ACC112 (cell line): ENCODE results near the gene EYA4.

Experiments
- H2AFZ ChIP-seq: fragments of 200-600 bp; sonication (generic); one replicate; pipeline ENCODE4 v1.6.0; 2017; ENCODE audit warnings: antibody characterized with exemption, low read length; ENCODE audit not compliant: unreplicated experiment
- H3K27ac ChIP-seq: fragments of 200-600 bp; sonication (generic); 2 replicates; pipeline ENCODE4 v1.5.1; 2014; ENCODE audit warnings: low read depth, mild to moderate bottlenecking, antibody characterized with exemption, low read length, moderate library complexity
- H3K27me3 ChIP-seq: fragments of 200-600 bp; sonication (generic); 2 replicates; pipeline ENCODE4 v1.6.1; 2014; ENCODE audit warnings: mild to moderate bottlenecking, antibody characterized with exemption, low read length, moderate library complexity, mixed read lengths; ENCODE audit not compliant: insufficient read depth
- H3K36me3 ChIP-seq: fragments of 200-600 bp; sonication (generic); 2 replicates; pipeline ENCODE4 v1.6.1; 2016; ENCODE audit warnings: mild to moderate bottlenecking, antibody characterized with exemption, low read length, moderate library complexity, mixed read lengths; ENCODE audit not compliant: insufficient read depth
- H3K4me1 ChIP-seq: fragments of 200-600 bp; sonication (generic); one replicate; pipeline ENCODE4 v1.6.1; 2016; ENCODE audit warnings: low read length, mixed read lengths; ENCODE audit not compliant: insufficient read depth, unreplicated experiment, control insufficient read depth
- H3K4me3 ChIP-seq: fragments of 200-600 bp; sonication (generic); 2 replicates; pipeline ENCODE4 v1.5.1; 2014; ENCODE audit warnings: mild to moderate bottlenecking, low read depth, low read length
- H3K79me2 ChIP-seq: fragments of 200-600 bp; sonication (generic); one replicate; pipeline ENCODE4 v1.6.0; 2016; ENCODE audit warnings: low read length; ENCODE audit not compliant: control insufficient read depth, unreplicated experiment, insufficient read depth

The EYA4 gene

GRCh38 chr6:133435065-133435728 lies 194.0 kb downstream of the EYA4 start:
- Histone ChIP-seq H3K79me2 (no peaks in the 10 kb centered on the region), H3K27me3 (no peaks in the 10 kb centered on the region), H2AFZ (no peak overlapping the region), H3K4me1 (peaks cover 18% of the 10 kb centered on the region), H3K27ac (no peak overlapping the region), H3K4me3 (no peak overlapping the region), H3K36me3 (no peaks in the 10 kb centered on the region)

DNA sequence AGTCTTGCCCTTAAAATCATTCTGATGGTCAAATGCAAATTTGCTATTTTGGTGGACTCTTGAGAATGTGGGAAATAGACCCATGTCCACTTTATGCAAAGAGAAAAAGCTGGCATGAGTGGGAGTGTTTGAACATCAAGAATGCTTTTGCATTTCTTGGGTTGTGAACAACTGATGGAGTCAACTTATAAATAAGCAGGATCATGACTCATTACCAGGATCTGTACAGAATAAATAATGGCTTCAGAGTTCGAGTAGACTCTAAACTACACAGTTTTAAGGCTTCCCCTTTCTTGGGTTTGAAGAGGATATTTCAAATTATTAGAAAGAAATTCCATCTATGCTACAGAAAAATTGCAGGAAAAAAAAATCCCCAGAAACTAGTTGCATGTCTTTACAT lies 195.5 kb downstream of the EYA4 start:
- Histone ChIP-seq H3K27ac (no peak overlapping the region), H3K79me2 (no peaks in the 10 kb centered on the region), H2AFZ (no peak overlapping the region), H3K36me3 (no peaks in the 10 kb centered on the region), H3K4me1 (peaks cover 15% of the 10 kb centered on the region), H3K4me3 (no peak overlapping the region), H3K27me3 (no peaks in the 10 kb centered on the region)

- Histone ChIP-seq H3K27me3 (no peaks in the 10 kb centered on the region), H3K79me2 (no peaks in the 10 kb centered on the region), H3K4me1 (peaks cover 5% of the 10 kb centered on the region), H3K36me3 (no peaks in the 10 kb centered on the region), H3K27ac (no peak overlapping the region), H2AFZ (no peak overlapping the region), H3K4me3 (no peak overlapping the region)
These were observed 200.3 kb downstream of the EYA4 start for GRCh38 chr6:133441491-133441890.

- no peak overlapping the region for H3K4me3 ChIP-seq
- no peaks in the 10 kb centered on the region for H3K27me3 ChIP-seq
- no peak overlapping the region for H3K27ac ChIP-seq
- H2AFZ ChIP-seq: no peak overlapping the region
- no peaks in the 10 kb centered on the region for H3K36me3 ChIP-seq
- no peaks in the 10 kb centered on the region for H3K4me1 ChIP-seq
- no peaks in the 10 kb centered on the region for H3K79me2 ChIP-seq
These were observed 205.6 kb downstream of the EYA4 start for GRCh38 chr6:133446789-133447188.

DNA sequence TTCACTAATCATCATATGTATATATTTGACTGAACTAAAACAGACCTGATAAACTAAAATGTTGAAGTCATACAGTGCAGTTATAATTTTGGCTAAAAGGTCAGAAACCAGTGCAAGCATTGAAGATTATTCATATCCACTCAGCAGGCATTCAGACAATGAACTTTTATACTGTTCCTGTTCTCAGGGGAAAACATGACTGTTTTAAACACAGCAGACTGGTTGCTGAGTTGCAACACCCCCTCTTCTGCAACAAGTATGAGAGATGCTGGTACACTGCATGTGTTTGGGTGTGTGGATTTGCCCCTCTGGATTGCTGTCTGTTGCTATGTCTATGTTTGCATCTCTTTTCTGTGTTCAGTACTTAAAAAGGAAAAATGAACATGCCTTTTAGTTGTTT lies 206.8 kb downstream of the EYA4 start:
- H3K4me3 ChIP-seq: no peak overlapping the region
- H2AFZ ChIP-seq: no peak overlapping the region
- H3K27me3 ChIP-seq: no peaks in the 10 kb centered on the region
- no peaks in the 10 kb centered on the region for H3K4me1 ChIP-seq
- no peak overlapping the region for H3K27ac ChIP-seq
- H3K79me2 ChIP-seq: no peaks in the 10 kb centered on the region
- H3K36me3 ChIP-seq: no peaks in the 10 kb centered on the region

DNA sequence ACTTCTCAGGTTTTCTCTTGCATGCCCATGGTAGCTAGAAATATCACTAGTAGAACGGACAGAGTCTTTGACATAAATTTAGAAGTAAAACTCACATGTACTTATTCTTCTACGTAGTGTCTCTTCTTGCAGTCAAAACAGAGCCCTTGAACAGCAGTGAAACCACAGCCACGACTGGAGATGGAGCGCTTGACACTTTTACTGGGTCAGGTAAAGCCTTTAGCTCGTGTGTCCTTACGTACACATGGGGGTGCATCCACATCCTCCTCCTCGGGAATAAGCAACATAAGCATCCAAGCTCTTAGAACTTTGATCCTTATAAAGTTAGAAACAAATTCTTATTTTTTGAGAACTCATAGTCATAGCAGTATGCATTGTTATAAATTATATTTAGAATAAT lies 215.3 kb downstream of the EYA4 start:
- Histone ChIP-seq H3K4me3 (no peak overlapping the region), H3K4me1 (no peaks in the 10 kb centered on the region), H3K27ac (no peak overlapping the region), H3K27me3 (no peaks in the 10 kb centered on the region), H3K36me3 (no peaks in the 10 kb centered on the region), H2AFZ (no peak overlapping the region), H3K79me2 (no peaks in the 10 kb centered on the region)

DNA sequence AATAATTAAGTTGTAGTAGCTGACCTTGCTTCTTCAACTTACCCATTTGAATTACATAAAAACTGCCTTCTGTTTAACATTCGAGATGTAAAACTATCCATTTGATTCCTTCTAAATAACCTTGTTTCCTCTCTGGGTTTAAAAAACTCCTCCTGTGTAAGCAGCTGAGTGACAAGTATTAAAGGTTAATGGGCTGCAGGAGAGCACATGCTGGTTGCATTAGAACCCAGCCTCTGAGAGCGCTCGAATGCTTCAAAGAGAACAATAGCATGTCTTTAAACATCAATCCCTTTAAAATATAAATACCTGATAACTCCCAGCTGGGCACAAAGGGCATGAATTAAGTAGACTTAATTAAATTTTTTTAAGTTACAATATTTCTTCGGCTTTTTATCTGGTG lies 215.8 kb downstream of the EYA4 start:
- H2AFZ ChIP-seq: no peak overlapping the region
- no peak overlapping the region for H3K27ac ChIP-seq
- no peaks in the 10 kb centered on the region for H3K27me3 ChIP-seq
- no peaks in the 10 kb centered on the region for H3K4me1 ChIP-seq
- H3K36me3 ChIP-seq: no peaks in the 10 kb centered on the region
- no peaks in the 10 kb centered on the region for H3K79me2 ChIP-seq
- H3K4me3 ChIP-seq: no peak overlapping the region

- no peaks in the 10 kb centered on the region for H3K36me3 ChIP-seq
- no peak overlapping the region for H3K27ac ChIP-seq
- H3K79me2 ChIP-seq: no peaks in the 10 kb centered on the region
- H3K4me1 ChIP-seq: no peaks in the 10 kb centered on the region
- H3K4me3 ChIP-seq: no peak overlapping the region
- no peaks in the 10 kb centered on the region for H3K27me3 ChIP-seq
- H2AFZ ChIP-seq: no peak overlapping the region
These were observed 218.9 kb downstream of the EYA4 start for GRCh38 chr6:133460101-133460500.

DNA sequence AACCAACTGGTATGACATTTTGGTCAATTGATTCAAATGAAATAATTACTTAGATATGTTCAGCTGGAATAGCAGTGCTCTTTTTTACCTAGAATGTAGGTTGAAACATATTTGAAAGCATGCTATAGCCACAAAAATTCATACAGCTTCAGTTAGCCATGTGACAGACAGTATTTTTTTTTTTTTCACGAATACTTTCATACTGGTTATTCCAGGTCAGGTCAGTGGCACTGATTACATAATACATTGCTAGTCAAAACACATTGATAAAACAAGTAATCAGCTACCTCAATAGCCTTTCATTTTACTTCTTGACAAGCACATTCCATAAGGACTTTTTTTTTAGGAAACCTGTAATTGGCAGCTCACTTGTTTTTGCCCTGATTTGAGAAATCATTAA lies 222.6 kb downstream of the EYA4 start:
- H3K36me3 ChIP-seq: 0 out of 2 replicates have a peak, but pooled peaks cover 4% of the 10 kb centered on the region

GRCh38 chr6:133466680-133467079 lies 225.5 kb downstream of the EYA4 start:
- Histone ChIP-seq H3K27me3 (no peaks in the 10 kb centered on the region), H3K4me3 (no peak overlapping the region), H3K36me3 (0 out of 2 replicates have a peak, but pooled peaks cover 11% of the 10 kb centered on the region), H3K4me1 (peaks cover 6% of the 10 kb centered on the region), H2AFZ (no peak overlapping the region), H3K27ac (no peak overlapping the region), H3K79me2 (no peaks in the 10 kb centered on the region)

More for the DNA sequence above, 222.6 kb downstream of the EYA4 start:
- no peak overlapping the region for H2AFZ ChIP-seq
- H3K4me3 ChIP-seq: no peak overlapping the region
- no peak overlapping the region for H3K27ac ChIP-seq
- H3K4me1 ChIP-seq: peaks cover 6% of the 10 kb centered on the region
- no peaks in the 10 kb centered on the region for H3K27me3 ChIP-seq
- H3K79me2 ChIP-seq: no peaks in the 10 kb centered on the region

DNA sequence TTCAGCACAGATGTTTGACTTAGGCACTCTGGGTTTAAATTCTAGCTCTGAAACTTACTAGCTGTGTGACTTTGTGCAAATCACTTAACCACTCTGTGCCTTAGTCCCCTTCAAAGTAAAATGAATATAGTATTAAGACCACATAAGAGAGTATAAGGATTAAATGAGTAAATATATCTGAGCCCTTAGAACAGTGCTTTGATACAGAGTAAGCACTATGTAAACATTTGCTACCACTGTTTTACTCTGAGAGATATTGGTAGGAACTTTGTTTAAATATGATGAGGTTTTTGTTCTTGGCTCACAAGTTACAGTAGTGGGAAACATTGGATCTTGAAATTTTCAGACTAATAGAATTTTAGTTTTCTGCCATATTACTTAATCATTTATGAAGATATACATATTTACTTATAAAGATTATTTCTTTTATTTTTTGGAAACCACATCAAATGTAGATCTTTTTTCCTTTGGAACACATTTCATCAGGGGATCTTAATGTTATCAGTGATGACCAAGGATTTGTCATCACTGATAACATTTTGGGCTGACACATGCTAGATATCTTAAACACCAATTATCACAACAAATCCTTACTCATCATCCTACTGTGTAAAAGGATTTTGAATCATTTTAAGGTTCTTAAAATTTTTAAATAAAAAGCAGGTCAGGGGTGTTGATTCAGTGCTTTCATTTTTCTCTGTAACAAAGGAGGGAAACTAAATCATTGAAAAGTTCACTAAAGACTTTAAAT lies 226.2 kb downstream of the EYA4 start:
- Histone ChIP-seq H3K27ac (no peak overlapping the region), H3K4me3 (no peak overlapping the region), H3K36me3 (0 out of 2 replicates have a peak, but pooled peaks cover 11% of the 10 kb centered on the region), H3K79me2 (no peaks in the 10 kb centered on the region), H3K4me1 (peaks cover 6% of the 10 kb centered on the region), H3K27me3 (no peaks in the 10 kb centered on the region), H2AFZ (no peak overlapping the region)
